HuH-7 (cell line): ENCODE results near the gene FAM3B.

Source experiments
- DNase-seq: peaks from one replicate; pipeline ENCODE4 v3.0.0; 2011; ENCODE audit warnings: low spot score

FAM3B gene

DNA sequence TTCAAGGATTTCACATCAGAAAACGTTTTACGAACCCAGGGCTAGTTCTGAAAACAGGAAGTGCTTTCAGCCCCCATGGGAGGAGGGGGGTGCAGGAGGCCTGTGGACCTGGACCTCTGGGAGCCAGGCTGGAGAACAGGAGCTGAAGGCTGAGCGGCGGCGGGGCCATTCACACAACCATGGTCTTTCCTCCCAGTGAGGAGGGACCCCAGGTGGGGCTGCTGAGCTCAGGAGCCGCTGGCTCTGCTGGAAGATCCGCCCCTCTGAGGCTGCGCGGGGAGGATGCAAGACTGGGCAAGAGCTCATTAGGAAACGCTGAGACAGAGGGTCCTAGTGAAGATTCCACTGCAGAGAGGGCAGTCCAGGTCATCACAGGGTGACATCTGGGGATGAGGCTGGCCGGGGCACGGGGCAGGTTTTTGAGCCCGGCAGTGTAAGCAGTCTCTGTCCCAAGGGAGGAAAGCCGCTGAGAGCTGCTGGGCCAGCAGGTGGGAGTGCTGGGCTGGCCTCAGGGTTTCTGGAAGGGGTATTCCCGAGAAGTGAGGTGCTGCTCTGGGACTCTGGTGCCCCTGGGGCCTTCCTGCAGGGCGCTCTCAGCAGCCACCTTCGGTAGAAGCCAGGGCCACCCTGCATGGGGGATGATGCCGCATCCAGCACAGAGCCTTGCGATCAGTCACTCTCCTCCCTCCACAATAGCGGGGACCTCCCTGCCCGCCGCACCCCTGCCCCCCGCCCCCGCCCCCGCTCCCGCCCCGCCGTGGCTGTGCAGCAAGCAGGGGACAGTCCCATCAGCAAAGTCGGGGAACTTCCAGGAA is 52.7 kb downstream of the FAM3B start:
- DNase-seq = peak; percentile 48

DNA sequence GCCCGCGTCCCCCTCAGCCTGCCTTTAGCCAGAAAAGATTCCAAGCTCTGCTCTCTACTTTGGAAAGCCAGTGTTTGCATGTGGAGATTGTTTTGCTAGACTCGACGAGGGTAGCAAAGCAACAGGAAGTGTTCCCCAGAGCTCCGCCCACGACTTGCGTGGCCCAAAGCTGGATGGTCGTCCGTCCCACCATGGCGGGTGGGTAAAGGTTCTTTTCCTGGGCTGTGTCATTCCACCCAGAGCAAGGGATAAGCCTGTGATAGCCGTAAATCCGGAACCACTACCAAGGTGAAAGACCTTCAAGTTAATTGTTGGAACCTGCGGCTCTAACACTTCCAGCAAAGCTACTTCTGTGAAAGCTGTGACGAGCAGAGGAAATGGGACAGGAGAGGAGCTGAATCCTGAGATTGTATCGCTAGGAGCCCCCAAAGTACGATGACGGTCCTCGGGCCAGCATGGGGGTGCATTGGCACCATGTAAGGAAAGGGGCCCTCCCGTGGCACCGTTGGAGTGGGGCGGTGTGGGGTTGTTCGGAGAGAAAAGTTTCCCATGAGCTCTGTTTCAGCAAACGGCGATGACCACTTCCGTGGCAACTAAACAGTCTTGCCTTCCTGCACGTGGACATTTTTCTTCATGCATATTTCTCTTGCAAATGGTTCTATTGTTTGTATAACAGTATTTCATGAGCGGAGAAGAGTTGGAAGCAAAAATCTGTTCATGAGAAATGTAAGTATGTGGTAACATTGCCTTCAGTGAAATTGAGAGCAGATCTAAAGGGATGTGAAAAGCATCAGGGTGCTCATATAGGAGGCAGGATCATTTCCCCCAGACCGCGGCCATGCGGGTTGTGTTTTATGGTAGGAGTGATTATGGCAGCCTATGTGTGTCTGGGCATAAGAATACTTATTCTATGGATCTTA is 53.6 kb downstream of the FAM3B start:
- peak; percentile 66 for DNase-seq

DNA sequence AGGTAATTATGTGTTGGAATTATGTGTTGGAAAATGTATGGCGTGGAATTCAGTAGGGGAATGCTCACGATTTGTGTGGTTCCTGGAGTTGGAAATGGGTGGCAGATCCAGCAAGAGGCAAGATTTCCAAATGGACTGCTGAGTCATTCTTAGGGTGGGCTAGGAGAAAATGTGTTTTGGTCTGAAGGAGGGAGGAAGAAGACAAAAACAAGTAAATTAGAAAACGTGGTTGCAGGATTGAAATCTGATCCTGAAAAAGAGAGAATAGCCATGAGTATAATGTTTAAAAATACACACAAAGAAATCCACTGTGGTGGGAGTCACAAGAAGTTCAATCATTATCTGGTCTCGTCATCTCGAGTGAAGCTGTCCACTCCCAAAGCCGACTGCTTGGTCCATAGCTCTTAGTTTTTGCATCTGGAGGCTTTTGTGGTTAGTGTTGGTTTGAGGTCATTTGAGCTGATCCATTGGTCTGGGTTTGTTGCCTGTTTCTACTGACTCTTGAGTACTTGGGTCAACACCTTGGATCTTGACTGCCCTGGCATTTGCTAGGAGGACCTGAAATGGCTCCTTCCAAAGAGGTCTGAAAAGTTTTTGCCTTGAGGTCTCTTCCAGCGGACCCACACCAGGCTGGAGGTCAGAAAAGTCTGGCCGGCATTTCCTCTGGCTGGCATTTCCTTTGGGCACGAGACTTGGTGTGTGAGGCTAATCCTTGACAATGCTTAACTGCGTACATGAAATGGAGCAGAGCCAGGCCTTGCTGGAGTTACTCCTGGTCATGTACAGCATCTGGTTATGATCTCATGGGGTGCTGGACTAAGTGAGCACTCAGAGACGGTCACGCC is 54.5 kb downstream of the FAM3B start:
- no peak for DNase-seq

DNA sequence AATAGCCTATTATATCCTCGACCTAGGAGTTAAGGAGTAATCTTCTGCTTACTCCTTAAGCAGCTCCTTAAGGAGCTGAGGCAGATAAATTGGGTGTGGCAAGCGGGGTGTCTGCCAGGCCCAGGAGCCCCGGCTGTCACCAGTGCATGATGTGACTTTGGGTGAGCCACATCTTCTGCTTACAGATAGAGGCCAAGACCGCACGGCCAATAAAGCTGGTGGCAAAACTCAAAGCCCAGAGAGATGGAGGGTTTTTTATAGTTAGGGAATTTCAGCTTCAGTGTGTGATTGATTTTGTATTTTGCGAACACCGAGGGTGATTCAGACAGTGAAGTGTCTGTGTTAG is 55.1 kb downstream of the FAM3B start:
- DNase-seq = no peak

DNA sequence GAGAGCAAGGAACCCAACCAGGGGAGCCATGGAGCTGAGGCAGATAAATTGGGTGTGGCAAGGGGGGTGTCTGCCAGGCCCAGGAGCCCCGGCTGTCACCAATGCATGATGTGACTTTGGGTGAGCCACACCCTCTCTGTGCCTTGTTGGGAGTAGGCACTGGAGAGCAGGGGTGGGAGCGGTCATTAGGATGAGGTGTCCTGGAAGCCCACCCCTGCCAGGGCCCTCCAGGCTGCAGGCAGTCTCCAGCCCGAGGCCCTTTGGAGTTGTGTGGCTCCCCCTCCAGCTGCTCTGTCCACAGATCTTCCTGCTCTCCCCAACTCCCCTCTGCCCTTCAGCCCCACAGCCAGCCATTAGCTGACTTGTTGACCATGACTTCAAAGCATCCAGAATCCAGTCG is 56.7 kb downstream of the FAM3B start:
- DNase-seq = no peak

DNA sequence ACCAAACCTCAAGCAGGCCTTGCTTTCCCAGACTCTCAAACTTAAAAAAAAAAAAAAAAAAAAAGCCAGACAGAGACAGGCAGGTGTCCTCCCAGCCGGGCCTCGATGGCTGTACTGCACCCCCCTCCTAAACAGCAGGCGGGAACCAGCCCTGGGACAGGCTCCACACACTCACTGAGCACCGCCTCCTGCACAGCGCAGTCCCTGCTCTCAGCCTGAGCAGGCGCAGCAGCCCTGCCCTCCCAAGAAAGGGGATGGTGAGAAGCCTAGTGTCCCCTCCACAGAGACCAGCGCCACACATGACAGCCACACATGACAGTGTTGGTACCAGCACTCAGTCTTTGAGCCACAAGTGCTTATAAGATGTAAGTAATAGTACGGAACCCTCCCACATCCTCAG is 57.2 kb downstream of the FAM3B start:
- no peak for DNase-seq

DNA sequence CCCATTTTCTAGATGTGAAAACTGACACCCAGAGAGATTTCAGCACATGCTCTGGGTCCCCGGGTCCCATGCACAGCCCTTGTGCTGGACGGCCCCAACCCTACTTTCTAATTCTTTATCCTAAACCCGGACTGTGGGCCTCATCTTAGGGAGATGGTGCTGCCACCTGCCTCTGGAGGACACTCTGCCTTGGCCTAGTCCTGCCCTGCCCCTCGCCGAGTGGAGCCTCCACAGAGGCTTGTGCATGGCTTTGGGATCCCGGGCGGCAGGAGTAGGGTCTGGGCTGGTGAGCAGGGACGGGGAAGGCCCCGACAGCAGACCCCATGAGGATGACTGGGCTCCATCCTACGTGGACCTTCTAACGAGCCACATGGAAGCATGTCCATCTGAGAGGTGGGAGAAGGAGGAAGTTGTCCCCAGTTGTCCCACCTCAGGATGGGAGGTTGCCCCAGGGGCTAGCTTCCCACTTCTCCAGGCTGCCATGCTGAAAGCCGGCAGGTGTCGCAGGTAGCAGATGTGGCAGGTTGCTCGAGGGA is 57.6 kb downstream of the FAM3B start:
- no peak for DNase-seq

DNA sequence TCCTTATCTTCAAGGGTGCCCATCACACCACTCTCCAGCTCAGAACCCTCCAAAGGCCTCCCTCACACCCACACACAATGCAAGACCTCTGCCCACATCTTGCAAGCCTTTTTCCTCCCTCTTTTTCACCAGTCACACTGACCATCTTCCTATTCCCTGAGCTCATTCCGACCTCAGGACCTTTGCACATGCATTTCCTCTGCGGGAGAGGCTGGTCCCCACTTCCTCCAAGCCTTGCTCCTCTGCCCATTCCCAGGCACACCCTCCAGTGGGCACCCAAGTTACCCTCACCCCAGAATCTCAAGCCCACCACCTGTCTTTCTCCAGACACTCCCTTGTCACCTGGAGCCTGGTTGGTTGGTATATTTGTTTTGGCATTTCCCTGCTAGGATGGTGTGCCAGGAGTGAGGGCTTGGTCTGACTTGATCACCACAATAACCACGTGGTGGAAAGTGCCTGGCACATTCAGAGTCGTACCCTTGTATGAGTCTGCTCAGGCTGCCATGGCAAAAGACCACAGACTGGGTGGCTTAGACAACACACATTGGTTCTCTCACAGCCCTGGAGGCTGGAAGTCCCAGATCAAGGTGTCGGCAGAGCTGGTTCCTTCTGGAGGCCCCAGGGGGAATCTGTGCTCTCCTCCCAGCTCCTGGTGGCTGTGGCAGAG is 58.4 kb downstream of the FAM3B start:
- DNase-seq = no peak

DNA sequence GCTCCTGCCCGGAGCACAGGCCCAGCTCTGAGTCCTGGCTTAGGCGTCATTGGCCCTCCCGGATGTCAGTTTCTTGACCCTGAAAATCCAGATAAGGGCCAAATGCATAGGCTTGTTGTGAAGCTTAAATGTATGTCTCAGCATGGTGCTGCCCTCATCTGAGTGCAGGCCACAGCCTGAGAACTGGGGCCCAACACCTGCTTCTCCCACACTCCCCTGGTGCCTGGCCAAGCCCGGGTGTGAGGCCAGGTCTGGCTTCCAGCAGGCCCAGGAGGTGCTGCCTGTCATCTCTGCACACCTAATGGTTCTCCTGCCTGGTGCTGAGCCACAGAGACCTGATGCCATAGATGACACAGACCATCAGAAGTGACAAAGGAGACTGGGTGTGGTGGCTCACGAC is 59.3 kb downstream of the FAM3B start:
- DNase-seq = no peak

DNA sequence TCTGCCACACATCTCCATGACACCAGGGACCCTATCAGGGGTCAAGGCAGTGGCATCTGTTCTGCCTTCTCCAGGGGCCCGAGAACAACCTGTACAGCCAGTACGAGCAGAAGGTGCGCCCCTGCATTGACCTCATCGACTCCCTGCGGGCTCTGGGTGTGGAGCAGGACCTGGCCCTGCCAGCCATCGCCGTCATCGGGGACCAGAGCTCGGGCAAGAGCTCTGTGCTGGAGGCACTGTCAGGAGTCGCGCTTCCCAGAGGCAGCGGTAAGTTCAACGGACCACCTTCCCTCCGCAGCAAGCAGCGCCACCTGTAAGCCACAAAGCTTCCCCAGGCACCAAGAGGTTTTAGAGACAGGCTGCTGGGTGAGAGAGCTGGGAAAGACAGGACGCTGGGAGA is 61.1 kb downstream of the FAM3B start:
- DNase-seq = no peak

DNA sequence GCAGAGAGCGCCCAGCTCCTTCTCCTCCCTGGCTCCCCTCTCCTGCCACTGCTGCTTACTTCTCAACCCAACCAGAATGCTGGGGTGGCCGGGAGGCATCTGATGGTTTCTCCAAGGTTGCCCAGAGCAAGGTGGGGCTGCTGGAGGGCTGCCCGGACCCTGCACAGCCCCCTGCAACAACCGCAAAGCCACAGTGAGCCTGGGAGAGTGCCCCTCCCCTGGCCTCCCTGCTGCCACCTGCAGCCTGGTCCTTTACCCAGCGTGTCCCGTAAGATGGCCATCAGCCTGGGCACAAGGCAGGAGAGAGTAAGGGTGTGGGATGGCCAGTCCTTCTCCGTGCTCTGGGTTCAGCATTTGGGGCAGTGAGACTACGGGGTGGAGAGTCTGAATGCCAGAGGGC is 62.2 kb downstream of the FAM3B start:
- no peak for DNase-seq

DNA sequence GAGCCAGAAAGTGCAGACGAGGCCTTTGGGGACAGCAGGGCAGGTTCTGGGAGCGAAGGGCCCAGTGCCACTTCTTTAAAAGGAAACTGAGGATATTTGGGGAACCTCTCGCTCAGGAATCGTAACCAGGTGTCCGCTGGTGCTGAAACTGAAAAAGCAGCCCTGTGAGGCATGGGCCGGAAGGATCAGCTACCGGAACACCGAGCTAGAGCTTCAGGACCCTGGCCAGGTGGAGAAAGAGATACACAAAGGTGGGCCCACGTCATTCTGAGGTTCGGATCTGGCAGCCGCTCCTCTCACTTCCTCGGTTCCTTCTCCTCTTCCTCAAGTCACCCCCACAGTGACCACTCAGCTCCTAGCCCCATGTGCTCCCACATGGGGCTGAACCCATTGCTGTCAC is 63.3 kb downstream of the FAM3B start:
- DNase-seq = no peak

DNA sequence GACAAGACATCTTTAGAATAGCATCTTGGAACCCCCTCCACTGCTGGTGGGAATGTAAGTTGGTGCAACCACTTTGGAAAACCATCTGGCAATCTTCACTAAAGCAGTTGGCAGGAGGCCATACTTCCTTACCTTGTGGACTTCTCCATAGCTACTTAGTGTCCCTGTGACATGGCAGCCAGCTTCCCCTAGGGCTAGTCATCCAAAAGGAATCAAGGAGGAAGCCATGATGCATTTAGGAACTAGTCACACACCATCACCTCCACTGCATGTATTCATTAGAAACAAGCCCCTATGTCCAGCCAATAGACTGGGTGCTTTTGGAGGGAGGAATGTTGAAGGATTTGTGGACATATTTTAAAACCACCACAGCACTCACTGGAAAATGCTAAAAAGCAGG is 65.1 kb downstream of the FAM3B start:
- DNase-seq = no peak

DNA sequence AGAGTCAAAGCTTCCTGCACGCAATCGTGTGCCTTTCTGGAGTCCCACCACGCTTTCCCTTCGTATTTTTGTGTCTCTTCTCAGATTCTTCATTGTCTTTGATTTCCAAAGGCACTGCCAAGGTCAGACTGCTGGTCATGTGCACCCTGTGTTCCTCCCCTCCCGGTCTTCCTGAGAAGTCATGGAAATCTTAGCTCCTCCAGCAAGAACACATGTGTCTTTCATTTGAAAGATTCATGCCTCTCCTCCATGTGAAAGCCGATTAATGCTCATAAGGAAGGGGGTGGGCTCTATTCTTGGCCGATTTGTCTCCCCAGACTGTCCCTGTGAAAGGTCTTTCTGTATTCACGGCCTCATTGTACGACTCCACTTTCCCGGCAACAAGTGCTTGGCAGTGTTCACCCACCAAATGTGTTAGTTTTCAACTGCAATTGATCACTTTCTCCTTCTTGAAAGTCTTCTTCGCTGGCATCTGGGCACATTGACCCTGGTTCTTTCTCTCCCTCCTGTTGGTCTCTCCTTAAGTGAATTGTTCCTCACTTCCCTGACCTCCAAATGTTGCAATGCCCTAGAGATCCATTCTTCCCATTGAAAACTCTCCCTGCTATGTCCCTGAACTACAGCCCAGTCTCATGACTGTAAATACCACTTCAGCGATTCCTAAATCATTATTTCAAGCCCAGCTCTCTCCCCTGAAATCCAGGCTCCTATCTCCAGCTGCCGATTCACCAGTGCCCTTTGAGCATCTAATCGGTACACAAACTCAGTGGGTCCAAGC is 70.6 kb downstream of the FAM3B start:
- no peak for DNase-seq

DNA sequence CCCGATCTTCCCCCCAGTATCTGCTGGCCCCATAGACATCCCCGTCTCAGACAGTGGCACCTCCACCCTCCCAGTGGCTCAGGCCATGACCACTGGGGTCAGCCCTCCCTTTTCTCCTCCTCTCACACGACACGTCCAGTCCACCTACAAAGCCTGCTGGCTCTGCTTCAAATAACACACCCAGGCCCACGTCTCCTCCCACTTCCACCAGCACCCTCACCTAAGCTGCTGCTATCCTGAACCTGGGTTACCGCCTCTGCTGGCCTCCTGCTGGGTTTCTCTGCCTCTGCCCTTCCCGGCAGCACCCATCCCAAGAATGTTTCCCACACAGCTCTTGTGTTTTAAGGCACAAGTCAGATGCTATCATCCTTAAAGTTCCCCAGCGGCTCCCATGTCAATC is 71.2 kb downstream of the FAM3B start:
- DNase-seq = no peak

DNA sequence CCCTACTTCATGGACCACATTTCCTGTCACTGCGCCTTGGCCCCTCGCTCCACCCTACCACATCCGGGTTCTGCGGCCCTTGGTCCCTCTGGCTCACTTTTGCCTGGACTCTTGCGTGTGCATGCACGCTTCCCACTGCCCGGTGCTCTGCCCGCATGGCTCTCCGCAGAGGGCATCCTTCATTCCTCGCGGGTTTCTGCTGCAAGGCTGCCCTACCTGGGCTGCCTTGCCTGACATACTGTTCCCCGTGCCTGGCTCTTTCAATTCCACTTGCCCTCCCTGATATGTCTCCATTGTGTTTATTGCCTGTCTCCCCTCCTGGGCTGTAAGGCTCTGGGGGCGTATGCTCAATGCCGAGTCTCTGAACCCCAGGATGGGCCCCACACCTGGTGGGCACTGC is 71.7 kb downstream of the FAM3B start:
- no peak for DNase-seq

DNA sequence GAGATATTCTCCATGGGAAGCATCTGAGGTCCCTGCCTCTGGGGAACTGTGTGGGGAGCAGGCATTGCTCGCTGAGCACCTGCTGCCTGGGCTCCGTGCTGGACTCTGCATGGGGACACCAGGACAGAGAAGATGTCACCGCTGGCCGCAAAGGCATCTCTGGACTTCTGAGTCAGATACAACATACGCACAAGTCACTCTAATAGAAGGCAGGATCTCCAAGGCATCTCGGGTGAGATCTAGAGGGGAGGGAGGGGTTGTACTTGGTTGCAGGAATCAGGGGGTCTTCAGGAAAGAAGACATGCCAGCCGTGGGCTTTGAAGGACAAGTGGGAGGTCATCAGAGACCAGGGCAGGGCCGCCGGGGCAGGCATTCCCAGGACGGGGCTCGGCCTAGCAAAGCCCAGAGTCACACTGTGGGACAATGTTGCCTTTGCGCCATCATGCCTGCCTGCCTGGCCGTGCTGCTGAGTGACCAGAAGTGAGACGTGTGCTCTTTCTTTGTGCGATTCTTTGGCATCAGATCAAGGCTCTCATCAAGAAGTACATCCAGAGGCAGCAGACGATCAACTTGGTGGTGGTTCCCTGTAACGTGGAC is 73.5 kb downstream of the FAM3B start:
- DNase-seq = no peak

DNA sequence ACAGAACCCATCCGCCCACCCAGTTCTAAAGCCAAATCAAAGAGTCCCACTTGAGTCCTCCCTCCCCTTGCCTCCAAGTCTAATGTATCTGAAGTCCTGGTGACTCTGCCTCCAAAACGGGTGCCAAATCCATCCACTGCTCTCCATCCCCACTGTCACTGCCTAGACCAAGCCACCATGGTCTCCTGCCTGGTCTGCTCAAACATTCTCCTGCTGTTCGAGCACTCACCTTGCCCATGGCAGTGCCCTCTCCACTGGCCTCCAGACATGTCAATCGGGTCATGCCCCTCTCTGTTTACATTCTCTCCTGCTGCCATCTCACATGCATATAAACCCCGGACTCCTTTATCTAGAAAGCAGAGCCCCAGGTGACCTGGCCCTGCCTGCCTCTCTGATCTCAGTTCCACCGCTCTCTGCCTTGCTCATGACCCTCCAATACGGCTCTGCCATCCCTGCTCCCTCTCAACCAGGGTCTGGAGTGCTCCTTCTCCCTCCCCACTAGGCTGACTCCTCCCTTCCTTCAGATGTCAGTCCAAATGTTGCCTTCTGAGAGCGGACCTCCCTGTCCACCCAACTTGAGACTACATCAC is 77.4 kb downstream of the FAM3B start:
- no peak for DNase-seq

DNA sequence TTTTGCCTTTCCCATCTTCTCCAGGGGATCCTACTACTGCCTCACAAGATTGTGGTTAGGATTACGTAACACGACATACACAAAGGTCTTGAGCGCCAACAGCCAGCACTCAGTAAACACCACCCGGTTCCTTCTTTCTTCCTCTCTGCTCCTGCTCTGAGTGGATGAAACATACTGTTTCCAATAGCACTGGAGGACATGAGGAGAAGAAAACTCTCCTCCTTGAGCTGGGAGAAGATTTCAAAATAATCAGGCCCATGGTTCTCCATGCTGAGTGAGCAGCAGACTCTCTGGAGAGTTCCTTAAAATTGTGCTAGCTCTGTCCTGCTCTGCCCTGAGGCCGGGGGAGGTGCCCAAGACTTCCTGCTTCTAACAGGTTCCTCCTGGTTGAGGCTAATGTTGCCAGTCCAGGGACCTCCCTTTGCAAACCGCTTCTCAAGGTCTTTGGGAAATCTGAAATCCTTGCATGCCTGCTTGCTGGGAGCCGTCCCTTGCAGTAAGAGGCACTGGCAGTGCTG is 80.0 kb downstream of the FAM3B start:
- DNase-seq = no peak

DNA sequence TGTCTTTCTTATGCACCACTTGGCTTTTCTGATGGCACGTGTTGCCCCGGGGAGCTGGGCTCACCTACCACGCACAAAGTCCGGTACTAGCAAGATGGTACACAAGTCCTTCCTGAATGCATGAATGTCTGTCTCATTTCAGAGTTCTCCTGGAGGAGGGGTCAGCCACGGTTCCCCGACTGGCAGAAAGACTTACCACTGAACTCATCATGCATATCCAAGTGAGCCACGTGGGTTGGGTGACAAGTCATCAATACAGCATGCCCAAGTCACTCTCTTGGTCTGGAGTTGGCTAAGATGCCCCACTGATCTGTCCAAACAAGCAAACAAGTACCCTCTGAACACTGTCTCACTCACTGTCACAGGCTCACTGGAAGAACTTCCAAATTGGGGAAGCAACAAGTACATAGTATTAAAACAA is 80.9 kb downstream of the FAM3B start:
- no peak for DNase-seq
